Stimulated activated CD4-positive, alpha-beta T cell treated with anti-CD3 and anti-CD28 coated beads, Interleukin-4, amount 100 ng/mL, for 24 hours (primary cell): ENCODE measurements around the gene SPG21.

ENCODE experiments used
- DNase-seq: peaks from one replicate; pipeline ENCODE4 v3.0.0-alpha.2; 2020

Gene SPG21

DNA sequence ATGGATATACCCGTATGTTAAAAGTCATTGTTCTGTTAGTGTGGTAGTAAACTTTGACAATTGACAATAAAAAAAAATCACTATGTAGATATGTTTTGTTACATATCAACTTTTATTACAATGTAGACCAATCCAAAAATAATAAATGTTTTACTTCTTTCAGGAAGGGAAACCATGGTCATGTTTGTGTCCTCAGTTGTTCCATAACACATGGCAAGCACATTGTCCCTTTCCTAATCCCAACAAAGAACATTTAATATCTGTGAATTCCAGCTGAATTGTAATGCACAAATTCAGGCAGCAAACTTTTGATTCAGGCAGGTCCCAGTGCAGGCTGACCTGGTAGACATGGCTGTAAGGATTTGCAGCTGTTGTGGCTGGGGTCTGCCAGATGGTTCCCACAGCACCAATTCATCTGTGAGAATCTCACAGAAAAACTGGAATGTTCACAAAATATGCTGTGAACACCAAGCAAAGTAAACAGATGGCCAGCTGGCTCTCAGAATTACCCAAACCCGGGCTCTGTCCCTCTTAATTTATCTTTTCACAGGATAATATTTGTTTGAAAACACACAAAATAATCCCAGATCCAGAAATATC lies 1.9 kb upstream of the SPG21 start:
- no peak for DNase-seq

DNA sequence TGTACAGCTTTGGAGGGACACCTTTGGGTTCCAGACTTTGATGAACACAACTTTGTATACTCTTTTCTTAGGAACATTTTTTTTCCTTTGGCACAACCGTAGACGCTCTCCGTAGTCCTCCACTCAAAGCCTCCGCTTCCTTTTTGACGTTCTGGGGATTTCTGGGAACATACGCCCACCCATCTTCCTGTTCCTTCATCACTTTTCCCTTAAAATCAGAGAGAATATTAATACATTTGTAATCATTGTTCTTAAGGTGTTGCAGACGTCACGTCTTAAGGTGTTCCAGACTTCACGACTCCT lies 405 bp upstream of the SPG21 start:
- no peak for DNase-seq

- no peak for DNase-seq
Observed at GRCh38 chr15:64987136-64987535, 2.6 kb downstream of the SPG21 start.

DNA sequence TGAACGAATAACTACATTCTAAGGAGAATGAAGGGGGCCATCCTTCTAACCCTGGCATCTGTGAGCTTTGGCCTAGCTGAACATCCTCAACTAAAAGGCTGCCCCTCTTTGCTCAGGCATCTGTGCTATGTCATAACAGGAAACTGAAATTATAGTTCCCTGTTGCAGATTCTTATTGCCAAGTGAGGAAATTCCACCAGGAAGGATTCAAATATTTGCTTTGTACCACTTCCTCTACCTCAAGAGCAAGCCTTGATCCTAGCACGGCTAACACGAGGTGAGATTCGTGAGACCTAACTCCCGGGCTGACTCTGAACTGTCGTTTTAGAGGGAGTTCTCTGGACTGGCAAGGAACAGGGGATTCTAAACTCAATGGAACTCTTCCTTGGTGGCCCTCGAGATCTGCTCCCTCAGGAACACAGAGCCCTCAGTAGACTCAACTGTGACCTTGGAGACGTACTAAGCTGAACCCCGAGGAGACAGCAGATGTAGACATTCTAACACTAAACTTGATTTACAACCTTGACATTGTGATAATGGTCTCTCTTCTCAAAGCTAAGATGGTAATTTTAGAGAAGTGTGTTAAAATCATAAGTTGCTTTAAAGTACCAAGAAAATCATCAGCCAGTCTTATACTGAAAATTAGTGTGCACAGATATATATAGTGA lies 4.2 kb downstream of the SPG21 start:
- DNase-seq: no peak

DNA sequence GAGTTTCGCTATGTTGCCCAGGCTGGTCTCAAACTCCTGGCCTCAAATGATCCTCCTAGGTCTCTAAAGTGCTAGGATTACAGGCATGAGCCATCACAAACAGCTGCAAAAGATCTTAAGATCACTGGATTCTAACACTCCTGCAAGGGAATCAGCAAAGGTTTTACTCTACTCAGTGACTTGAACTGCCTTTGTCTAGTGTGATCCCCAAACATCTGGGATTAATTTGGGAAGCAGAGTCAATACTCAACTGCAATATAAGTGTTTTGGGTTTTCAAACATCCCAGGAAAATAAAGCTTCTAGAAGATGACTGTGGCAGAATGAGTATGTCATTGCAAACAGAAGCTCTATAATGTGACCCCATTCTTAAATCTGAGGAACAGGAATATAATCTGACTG lies 7.2 kb downstream of the SPG21 start:
- no peak for DNase-seq

GRCh38 chr15:64981812-64982431 lies 7.8 kb downstream of the SPG21 start:
- DNase-seq: no peak

GRCh38 chr15:64979252-64979710 lies 10.4 kb downstream of the SPG21 start:
- DNase-seq: no peak

GRCh38 chr15:64975390-64975789 lies 14.3 kb downstream of the SPG21 start:
- DNase-seq: no peak

- no peak for DNase-seq
Observed at GRCh38 chr15:64970698-64971097, 19.0 kb downstream of the SPG21 start.

DNA sequence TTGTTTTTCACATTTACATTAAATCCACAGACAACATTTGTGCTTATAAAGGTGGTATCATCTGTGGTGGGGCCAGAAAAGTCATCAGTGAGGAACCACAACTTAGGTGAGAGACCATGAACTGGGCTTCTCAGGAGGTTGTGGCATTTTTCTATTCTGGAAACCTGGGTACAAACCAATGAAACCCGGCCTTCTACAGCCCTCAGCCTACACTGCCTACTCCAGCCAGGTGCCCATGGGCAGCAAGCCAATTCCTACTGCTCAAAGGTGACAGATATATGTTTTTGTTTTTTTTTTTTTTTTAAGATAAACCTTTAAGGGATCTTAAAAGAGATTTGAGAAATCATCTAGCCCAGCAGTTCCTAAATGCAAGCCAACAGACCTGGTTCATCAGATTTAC lies 20.3 kb downstream of the SPG21 start:
- DNase-seq: no peak

DNA sequence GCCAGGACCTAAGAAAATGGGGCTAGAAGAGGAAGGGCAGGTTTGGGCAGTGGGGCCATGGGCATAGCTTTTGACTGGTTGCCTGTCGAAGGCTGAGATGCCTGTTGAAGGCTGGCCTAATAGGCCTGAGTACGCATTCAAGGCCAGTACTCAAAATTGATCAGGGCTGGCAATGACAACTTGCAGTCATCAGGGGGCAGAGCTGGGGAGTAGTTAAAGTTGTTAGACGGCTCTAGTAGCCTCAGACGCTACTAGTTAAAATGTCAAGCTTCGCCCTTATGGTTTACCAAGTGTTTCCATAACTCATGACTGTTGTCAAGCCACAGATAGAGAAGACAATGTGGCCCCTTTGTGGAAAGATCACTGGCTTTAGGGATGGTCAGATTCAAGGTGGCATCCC lies 28.7 kb downstream of the SPG21 start:
- no peak for DNase-seq

- no peak for DNase-seq
Observed at GRCh38 chr15:64960153-64960552, 29.6 kb downstream of the SPG21 start.

DNA sequence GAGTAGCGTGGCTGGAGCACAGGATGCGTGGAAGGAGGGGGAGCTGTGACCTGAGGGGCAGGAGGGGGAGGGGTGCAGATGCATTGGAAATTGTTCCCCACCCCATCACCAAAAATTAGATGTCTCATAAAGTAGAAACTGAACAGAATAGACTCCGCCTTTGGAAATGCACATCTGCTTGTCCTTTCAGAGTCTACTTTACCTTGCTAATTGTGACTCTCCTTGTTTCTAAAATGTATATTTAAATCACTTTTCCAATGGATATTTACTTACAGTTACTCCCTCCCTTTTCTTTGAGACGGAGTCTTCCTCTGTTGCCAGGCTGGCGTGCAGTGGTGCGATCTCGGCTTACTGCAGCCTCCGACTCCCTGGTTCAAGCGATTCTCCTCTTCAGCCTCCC lies 30.6 kb downstream of the SPG21 start:
- no peak for DNase-seq

GRCh38 chr15:64954395-64954794 lies 35.3 kb downstream of the SPG21 start:
- DNase-seq: no peak

DNA sequence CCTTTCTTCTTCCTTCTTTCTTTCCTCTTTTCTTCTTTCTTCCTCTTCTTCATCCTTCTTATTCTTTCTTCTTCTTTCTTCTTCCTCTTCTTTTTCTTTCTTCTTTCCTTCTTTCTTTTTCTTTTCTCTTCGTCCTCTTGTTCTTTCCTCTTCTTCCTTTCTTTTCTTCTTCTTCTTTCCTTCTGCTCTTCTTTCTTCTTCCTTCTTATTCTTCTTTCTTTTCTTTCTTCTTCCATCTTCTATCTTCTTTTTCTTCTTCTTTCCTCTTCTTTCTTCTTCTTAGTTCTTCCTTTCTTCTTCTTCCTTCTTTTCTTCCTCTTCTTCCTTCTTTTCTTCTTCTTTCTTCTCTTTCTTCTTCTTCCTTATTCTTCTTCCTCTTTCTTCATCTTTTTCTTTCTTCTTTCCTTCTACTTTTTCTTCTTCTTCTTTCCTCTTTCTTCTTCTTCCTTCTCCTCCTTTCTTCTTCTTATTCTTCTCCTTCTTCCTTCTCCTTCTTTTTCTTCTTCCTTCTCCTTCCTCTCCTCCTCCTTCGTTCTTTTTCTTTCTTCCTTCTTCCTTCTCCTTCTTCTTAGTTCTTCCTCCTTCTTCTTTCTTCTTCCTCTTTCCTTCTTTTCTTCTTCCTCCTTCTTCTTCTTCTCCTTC lies 37.8 kb downstream of the SPG21 start:
- DNase-seq: no peak

DNA sequence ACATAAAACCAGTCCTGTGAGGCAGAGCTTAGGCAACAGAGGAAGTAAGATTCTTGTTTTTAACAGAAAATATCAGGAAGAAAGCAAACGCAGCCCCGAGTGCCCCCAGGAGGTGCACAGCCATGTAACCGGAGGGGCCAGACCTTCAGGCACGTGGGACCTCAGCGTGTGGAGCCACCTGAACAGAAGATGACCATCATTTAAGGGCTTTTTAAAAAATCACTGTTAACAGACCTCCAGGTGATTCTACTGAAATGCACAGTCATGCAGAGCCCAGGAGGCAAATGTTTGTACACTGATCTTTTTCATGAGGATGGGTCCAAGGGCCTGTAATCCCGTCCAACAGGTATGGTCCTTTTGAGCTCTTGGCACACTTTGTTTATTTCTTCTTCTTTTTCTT lies 38.8 kb downstream of the SPG21 start:
- DNase-seq: no peak

DNA sequence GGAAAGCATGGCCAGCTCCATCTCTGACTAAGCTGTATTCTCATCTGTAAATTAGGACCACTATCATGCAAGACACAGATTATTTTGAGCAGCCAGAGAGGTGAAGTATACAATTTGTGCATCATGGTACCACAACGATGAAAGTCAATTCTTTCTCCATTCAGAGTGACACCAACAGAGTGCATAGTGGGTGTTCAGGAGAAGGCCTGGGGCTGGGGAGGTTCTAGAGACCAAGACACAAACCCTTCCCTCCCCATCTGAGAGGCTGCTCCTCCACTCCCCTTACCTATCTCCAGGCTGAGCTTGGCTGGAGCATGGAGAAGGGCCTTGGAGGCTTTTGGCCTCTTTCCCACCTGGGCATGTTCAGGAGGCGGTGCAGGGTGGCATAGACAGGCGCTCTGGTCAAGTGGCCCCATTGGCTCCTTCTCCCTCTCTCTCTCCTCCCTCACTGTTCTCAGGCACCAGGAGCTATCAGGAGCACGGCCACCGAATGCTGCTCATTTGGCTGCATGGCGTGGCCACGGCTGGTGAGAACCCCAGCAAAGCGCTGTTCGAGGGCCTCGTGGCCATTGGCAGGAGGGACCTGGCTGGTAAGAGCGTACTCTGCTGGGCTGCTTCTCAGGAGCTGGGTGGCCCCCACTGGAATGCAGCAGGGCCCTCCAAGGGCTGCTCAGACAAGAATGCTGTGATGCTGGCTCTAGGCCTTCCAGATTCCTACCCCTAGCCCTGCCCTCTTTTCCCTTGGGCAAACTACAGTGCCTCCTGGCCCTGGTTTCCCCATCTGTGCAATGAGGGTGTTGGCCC lies 40.1 kb downstream of the SPG21 start:
- no peak for DNase-seq

GRCh38 chr15:64948916-64949315 lies 40.8 kb downstream of the SPG21 start:
- no peak for DNase-seq

GRCh38 chr15:64947211-64947610 lies 42.5 kb downstream of the SPG21 start:
- no peak for DNase-seq

GRCh38 chr15:64944961-64945360 lies 44.8 kb downstream of the SPG21 start:
- DNase-seq: no peak

GRCh38 chr15:64943512-64944225 lies 46.0 kb downstream of the SPG21 start:
- DNase-seq: no peak

DNA sequence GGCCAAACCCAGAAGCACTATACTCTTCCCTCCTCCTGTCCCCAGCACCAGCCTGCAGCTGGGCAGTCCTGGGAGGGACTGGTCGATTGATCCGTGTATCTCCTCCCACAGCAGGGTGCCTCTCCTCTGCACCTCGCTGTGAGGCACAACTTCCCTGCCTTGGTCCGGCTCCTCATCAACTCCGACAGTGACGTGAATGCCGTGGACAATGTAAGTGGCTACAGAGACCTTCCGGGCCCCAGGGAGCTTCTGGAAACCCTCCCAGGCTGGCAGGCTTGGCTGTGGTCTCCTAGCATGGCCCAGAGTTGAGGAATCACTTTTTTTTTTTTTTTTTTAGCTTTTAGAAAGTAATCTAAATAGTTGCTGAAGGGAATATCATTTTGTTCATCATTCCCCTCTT lies 47.4 kb downstream of the SPG21 start:
- DNase-seq: no peak

GRCh38 chr15:64938192-64938591 lies 51.5 kb downstream of the SPG21 start:
- DNase-seq: no peak
